ENCODE measurements around the gene C1orf21.

Gene C1orf21

DNA sequence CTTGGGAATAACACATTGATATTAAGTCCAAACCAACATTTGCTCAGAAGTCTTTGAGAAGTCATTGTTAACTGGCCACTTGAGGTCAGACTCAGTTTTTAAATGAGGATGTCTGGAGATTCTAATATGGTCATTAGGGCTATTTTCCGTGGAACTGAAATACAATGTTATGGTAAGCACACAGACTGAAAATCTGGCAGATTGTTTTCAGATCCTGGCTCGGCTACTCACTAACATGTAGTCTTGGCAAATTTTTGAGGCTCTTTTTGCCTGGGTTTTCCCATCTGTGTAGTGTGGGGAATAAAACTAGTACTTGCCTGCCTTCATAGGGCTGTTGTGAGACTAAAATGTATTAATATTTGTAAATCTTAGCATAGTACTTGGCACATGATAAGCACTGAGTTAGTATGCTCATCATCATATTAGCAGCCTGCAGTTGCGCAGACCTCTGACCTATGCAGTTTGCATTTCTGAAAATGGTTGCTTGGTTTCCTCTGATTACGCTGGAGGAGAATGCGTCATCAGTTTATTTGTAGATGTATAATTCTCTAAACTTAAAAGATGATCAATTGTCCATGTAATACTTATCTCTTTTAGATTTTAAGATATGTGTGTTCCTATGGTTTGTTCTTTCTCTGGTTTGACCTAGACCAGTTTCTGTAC, 100.8 kb downstream of the C1orf21 start:
- DNase-seq: no peak

DNA sequence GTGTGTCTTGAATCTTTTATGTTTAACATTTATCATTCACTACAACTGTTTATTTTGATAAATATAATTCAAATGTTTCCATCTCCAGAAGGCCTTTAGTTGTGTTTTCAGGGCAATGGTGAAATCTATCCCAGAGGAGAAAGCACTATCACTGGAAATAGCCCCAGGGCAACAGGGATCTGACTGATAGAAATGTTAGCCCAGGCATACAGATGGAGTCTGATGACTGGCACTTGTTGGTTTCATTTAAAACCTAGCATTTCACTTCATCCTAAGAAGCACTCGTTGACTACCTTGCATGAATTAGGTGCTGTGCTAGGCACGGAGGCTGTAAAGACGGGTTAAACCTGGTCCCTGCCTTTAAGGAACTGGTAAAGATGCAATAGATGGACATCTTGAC, 103.1 kb downstream of the C1orf21 start:
- peak in 1 of 2 experiments; percentile 4 for DNase-seq

- DNase-seq: peak in 1 of 2 experiments; percentile 40
Observed at GRCh38 chr1:184492536-184492935, 105.7 kb downstream of the C1orf21 start.

GRCh38 chr1:184493987-184494388, 107.2 kb downstream of the C1orf21 start:
- DNase-seq: no peak

DNA sequence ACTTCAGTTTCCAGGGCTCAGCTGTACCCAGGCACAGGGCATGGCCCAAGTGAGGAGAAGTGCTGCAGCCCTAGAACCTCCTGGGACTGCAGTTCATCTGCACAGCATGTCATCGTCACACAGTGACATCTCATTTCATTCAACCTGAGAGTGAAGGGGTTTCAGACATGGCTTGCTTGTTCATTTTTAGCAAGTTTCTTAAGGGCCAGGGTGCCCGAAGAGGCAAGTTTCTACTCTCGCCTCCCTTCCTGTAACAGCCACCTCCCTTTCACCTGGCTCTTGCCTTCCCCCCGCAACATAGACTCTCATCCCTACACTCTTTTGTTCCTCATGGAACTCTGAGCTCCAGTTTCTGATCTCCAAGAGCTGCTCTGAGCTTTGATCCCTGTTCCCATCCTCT, 108.1 kb downstream of the C1orf21 start:
- DNase-seq: no peak

- no peak for DNase-seq
Observed at GRCh38 chr1:184497959-184498723, 111.3 kb downstream of the C1orf21 start.

DNA sequence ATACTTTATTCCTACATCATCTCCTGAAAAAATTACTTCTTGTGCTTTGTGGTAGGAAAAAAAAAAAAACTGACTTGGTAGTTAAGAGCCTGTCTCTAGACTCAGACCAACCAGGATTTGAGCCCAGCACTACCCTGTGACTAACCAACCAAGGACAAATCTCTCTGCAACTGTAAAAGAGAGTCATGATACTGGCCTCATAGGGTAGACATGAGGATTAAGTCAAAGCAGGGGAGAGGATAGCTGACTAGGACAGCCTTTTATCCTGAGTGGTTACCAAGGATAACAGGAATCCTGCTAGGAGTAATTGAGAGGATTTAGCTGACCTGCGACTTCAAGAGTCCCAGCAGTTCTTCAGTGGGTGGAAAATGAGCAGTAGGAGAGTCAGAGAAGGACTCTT, 112.8 kb downstream of the C1orf21 start:
- DNase-seq: no peak

DNA sequence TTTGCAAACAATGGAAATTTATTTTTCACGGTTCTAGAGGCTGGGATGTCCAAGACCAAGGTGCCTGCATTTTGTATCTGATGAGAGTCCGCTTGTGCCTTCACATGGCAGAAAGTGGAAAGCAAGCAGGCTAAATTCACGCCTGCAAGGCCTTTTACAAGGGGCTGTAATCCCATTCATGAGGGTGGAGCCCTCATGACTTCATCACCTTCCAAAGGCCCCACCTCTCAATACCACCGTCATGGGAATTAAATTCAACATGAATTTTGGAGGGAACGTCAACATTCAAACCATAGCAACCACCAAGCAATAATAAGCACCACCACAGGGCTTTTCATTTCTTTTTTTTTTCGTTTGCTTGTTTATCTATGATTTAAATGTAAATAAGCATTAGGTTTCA, 115.3 kb downstream of the C1orf21 start:
- peak; percentile 31 to 58 for DNase-seq

DNA sequence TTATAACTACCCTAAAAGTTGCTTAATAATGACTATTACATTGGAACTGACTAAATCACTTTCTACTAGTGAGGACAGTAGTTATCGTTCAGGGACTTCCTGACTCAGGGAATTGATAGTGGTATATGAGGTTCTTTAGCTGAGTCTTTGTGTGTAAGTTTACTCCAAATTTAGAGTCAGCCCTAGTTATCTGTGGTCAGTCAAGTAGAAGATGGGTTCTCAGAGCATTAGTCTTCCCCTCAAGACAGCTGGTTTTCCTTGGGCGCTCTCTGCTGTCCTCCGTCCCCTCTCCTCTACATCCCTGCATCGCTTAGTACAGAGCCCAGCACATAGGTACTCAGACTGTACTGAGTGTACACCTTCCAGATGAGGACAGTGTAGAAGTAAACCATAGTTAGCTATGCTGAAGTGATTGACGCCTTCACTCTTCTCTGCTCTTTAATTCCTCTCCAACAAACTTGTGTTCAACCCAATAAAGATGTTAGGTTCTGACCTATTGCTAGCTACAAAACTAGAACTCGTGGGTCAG, 116.5 kb downstream of the C1orf21 start:
- DNase-seq: no peak

DNA sequence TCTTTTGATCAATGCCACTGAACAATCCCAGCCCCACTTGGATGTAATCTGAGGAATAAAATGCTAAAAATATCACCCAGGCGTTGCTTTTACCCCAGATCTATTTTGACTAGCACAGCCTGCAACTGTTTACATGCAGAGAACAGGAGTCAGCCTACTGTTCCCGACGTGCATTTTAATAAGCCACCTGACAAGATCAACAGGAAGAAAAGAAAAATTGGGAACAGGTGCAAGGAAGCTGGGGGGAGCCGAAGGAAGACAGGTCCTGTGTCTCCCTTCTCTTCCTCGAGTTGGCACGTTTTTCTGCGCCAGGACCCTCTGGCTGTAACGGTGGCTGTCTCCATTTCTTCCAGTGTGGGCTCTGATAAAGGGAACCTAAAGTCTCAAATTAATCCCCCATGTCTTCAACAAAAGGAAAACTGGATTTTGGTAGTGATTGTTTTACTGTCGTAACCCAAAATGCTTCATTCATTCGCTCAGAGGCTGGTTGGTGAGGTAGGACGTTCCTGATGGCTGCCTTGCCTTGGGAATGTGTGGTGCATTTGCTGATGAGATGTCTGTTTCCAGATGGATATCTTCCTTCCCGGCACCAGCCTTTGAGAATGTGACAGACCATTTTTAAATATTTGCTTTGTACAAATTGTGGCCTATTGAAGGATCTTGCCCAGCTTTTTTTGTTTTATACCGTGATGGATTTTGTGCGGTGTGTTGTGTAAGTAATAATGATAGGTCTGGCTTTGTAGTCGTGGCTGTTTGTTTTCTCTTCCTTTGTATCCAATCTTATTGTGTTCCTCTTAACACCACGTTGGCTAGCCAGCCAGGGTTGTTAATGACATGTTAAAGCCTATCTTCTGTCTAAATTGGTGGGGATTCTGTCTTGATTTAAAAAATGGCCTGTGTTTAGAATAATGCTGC, 117.5 kb downstream of the C1orf21 start:
- peak; percentile 87 to 97 for DNase-seq

DNA sequence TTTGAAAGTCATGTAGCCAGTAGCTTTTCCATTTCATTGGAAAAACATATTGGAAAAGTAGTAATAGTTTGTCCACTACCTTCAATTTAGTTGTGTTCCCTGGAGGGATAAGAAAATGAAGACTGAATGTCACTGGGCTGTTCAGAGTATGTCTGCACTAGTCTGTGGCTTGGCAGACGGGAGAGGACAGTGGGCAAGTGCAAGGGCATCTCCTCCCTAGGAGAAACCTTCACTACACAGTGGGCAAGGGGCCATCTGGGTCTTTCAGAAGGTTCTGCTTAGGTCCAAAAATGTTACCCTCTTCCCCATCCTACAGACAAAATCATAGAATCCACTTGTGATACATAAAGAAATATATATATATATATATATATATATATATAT, 118.1 kb downstream of the C1orf21 start:
- no peak for DNase-seq

GRCh38 chr1:184506481-184506880, 119.7 kb downstream of the C1orf21 start:
- no peak for DNase-seq

DNA sequence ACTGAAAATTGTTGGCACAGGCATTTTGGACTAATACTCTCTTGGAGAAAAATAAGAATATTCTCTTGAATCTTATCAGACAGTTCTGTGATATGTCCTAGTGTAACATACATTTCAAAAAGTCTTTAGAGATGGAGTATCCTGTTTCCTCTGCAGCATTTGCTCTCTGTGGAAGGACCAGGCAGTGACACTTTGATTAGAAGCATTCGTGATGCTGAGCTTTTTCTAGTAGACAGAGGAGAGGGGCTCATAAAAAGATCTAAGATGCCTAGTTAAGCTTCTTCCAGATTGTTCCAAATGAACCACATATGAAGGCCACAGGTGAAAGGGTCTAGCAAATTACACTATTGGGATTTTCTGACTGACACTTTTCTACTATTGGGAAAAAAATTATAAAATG, 120.3 kb downstream of the C1orf21 start:
- no peak for DNase-seq

- no peak for DNase-seq
Observed at GRCh38 chr1:184507604-184508280, 120.9 kb downstream of the C1orf21 start.

GRCh38 chr1:184509105-184509504, 122.3 kb downstream of the C1orf21 start:
- no peak for DNase-seq

DNA sequence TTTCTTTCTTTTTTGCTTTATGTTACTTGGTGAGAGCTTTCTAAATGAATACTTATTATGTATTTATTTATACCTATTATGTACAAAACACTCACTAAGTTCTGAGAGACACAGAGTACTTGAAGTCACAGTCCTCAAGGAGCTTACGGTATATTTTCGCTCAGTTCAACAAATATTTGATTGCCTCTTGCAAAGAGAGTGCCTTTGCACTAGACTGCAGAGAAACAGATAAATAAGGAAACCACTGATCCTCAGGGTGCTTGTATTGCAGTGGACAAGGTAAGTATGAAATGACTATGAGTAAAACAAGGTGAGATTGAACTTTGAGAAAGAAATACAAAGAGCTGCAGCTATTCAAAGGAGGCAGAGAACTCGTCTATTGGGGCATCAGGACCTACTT, 123.3 kb downstream of the C1orf21 start:
- no peak for DNase-seq

GRCh38 chr1:184512724-184513123, 125.9 kb downstream of the C1orf21 start:
- DNase-seq: no peak

GRCh38 chr1:184513421-184513820, 126.6 kb downstream of the C1orf21 start:
- no peak for DNase-seq

DNA sequence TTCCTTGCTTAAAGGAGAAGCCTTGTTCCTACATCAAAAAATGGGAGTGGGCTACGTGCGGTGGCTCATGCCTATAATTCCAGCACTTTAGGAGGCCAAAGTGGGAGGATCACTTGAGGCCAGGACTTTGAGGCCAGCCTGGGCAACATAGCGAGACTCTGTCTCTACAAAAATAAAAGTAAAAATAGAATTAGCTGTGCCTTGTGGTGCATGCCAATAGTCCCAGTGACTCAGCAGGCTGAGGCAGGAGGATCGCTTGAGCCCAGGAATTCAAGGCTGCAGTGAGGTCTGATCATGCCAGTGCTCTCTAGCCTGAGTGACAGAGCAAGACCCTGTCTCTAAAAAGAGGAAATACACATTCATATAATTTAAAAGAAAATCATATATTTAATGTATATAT, 127.1 kb downstream of the C1orf21 start:
- DNase-seq: no peak

DNA sequence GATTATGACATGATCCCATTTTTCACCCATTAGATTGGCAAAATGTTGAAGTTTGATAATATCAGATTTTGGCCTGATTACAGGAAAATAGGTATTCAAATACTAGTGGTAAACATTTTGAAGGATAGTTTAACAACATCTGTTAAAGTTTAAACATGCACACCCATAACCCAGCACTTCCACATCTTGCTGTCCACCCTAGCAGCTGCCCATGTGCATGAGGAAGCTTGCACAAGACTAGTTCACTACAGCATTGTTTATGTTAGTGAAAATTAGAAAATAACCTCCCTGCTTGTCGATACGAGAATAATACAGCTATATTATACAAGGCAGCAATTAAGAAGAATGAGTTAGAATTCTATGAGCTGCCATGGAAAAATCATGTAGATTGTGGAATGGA, 127.6 kb downstream of the C1orf21 start:
- no peak for DNase-seq

DNA sequence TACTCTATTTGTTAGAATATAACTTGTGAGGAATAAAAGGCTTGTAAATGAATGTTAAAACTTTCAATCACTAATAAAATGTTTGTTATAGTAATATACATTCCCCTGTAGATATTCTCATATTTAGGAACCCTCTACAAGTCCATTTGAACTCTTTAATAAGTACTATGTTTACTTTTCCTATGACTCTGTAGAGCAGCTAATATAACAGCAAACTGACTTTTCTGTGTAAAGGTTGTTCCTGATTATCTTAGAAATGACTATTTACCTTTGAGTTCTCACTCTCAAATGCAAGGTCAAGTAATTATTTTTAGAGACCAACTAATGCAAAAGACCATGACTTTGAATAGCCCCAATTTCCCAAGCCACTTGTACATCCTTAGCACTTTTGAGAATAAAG, 130.3 kb downstream of the C1orf21 start:
- no peak for DNase-seq

DNA sequence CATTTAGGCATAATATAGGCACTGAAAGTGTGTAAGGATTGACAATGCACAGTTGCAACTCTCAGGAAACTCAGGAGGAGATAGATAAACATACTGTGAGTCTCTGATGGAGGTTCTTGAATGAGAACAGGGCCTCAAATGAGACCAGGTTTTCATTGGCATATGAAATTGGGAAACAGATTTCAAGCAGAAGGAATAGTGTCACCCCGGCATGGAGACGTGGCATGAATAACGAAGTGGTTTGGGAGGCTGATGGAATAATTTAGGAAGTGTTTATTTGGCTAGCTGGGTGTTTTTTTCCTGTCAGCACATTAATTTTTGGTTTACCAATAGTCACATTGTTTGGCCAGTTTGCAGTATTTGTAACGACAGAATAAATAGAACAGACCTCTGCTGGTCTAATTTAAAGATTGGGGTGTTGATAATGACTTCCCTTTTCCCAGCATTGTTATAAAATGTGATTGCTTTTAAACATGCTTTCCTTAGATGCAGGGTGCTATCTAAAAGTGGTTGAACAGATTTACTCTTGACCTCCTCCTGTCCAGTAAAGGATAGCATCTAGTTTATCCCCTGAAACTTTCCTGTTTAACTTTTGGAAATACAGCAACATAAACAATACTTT, 132.0 kb downstream of the C1orf21 start:
- DNase-seq: no peak
